GM18520 (cell line): ENCODE data around the gene HADHA.

ENCODE experiments used
- ATAC-seq: cut with Tn5 transposase; IDR thresholded peaks from one replicate; pipeline ENCODE4 v1.9.1; 2021; ENCODE audit not compliant: unreplicated experiment

Gene HADHA

GRCh38 chr2:26245810-26246209 is 1.4 kb upstream of the HADHA start:
- ATAC-seq = peak; percentile 47

DNA sequence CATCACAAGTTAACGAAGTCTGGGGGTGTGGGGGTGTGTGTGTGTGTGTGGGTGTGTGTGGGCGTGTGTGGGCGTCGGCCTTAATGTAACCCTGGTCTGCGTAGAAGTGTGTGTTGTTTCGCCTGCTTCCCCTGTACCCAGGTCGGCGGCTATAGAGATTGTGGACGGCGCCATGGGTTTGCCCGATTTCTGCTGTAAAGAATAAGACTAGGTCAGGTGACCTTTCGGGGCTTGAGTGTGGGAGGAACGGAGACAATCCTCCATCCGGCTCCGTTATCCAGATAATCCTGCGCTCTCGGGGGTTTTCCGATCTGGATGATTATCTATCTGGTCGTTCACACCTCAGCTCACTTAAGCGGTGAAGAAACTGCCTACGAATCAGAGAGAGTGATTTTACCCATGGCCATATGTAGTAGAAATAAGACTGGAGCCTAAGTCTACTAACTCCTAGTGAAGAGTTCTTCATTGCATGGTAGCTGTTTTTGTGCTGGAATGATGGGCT is 850 bp upstream of the HADHA start:
- ATAC-seq = no peak

DNA sequence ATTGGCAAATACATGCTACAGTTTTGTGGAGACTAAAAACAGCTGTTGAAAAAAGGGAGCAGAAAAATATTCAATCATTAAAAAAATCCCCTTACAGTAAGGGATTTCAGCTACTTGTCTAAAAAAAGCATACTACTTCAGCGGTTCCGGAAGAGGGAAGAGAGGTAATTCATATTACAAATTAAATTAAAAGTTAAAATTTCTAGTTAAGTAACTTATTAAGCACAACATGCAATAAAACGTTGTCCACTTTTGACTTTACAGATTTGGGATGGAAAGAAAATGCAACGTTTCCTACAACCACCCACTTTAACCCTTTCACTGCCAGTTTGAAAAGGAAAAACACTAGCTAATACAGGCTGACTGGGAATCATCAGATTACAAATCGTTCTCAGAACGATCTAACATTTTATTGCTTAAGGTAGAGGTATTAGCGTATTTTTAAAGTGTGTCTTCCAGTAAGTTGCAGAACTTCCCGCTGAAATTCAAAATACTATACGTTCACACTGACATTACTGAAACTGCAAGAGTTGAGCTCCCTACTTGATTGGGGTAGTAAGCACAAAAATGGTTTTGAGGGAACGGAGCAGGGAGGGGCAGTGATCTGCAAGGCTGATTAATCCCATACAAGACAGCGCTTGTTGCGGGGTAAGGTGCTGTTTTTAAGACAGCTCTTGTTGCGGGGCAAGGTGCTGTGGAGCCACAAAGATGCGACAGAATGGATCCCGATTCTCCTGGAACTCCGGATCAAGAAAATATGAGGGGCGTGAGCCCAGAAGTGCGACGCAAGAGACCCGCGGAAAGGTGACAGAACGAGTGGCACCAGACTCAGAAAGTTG is 743 bp downstream of the HADHA start:
- ATAC-seq = no peak

- ATAC-seq = no peak
These were observed 2.5 kb downstream of the HADHA start for GRCh38 chr2:26241928-26242436.

DNA sequence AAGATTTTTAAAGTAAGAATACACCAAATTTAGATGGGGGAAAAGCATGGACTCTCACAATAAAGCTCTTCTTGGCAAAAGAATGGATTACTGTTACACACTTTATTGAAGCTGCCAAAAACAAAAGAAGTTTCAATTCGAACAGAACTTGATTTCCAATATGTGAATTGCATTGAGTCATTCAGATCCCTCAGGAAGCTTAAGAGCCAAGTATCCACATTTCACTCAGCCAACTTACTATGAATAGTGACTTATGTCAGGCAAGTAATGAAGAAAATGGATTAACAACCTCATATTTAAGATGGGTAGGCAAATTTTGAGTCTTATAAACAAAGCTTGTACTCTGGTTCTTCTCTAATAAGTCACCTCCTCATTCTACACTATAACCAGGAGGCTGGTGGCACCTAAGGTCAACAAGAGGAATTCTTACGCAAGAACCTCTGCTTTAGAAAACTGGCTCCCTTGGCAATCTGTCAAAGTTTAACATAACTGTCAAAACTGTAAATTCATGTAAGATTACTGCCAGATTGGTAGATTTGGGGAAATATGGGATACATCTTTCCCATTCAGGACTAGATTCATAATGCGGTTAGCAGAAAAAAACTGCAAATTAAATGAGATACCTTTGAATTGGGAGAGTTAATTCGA is 6.0 kb downstream of the HADHA start:
- no peak for ATAC-seq

DNA sequence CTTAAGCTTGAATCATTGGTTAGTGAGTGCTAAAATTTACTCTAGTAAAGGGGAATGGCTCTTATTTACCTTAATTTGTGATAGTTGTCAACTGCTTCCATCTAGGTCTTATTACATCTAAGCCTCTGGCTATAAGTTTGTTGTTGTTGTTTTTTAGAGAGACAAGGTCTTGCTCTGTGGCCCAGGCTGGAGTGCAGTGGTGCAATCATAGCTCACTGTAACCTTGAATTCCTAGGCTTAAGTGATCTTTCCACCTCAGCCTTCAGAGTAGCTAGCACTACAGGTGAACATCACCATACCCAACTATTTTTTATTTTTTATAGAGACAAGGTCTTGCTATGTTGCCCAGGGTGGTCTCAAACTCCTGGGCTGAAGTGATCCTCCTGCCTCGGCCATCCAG is 6.6 kb downstream of the HADHA start:
- no peak for ATAC-seq

DNA sequence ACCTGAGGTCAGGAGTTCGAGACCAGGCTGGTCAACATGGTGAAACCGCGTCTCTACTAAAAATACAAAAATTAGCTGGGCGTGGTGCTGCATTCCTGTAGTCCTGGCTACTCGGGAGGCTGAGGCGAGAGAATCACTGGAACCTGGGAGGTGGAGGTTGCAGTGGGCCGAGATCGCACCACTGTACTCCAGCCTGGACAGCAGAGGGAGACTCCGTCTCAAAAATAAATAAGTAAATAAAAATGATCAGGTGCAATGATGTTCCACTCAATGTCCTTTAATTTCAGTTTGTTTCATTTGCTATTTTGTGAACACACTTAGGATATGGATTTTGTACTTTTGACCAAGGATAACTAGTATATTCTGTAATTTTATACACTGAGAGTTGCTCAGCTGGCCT is 9.3 kb downstream of the HADHA start:
- no peak for ATAC-seq

DNA sequence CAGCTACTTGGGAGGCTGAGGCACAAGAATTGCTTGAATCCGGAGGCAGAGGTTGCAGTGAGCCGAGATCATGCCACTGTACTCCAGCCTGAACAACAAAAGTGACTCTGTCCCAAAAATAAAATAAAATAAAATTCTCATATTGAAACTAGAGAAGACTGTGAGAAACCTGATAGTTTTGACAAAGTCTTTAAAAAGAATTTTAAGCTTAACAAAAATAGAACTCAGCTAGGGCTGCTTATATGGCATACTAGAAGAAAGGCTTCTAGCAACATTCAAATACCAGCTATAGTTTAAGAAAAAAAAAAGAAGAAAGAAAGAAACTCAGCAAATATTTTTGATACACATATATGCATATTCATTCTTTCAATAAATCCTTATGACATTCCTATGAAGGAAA is 13.6 kb downstream of the HADHA start:
- ATAC-seq = no peak

DNA sequence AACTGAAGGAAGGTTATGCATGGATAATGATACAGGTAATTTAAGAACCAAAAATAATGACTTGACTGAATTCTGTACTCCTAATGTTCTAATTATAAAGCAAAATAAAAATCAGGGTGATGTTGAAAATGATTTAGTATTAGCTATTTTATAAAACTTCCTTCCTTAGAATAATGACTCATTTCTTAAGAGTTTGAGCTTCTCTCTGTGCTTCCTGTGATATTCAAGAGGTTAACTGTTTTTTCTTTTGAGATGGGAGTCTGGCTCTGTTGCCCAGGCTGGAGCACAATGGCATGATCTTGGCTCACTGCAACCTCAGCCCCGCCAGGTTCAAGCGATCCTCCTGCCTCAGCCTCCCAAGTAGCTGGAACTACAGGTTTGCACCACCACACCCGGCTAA is 14.8 kb downstream of the HADHA start:
- ATAC-seq = no peak

GRCh38 chr2:26224095-26224494 is 20.3 kb downstream of the HADHA start:
- no peak for ATAC-seq

DNA sequence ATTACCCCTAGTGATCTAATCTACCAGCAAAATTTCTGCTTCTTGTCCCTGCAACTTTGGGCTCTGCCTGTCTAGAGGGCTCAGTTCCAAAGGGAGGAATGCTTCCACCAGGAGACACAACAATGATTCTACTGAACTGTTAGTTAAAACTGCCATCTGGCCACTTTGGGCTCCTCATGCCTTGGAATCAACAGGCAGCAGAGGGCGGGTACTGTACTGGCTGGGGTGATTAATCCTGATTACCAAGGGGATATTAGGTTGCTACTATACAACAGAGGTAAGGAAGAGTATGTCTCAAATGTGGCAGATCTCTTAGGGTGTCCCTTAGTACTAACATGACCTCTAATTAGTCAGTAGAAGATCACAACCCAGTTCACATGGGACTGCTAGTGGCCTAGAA is 21.4 kb downstream of the HADHA start:
- no peak for ATAC-seq

DNA sequence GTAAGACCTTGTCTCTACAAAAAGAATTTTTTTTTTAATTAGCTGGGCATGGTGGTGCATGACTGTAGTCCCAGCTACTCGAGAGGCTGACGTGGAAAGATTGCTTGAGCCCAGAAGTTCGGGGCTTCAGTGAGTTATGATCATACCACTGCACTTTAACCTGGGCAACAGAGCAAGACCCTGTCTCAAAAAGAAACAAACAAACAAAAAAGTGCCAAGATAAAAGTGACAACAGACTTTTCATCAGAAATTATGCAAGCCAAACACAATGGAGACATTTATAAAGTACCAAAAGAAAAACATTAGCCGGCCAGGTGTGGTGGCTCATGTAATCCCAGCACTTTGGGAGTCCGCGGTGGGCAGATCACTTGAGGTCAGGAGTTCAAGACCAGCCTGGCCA is 26.7 kb downstream of the HADHA start:
- ATAC-seq = no peak

DNA sequence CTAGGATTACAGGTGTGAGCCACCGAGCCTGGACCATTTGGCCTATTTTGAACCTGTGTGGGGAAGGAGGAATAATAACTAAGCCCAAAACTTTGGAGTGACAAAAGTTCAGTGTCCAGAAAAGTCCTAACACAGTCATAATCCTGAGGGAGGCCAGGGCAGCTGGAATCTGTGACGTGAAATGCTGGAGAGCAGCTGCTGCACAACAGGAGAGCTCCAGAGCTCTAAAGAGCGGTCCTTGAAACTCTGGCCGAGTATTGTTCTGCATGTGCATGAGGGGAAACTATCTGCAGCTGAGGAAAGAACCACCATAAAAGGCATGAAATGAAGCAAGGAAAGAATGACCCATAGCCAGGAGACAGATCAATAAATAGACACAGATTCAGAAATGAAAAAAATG is 27.8 kb downstream of the HADHA start:
- ATAC-seq = no peak

- ATAC-seq = no peak
These were observed 28.6 kb downstream of the HADHA start for GRCh38 chr2:26215833-26216232.

GRCh38 chr2:26214759-26215158 is 29.7 kb downstream of the HADHA start:
- ATAC-seq = no peak

GRCh38 chr2:26212011-26212410 is 32.4 kb downstream of the HADHA start:
- no peak for ATAC-seq

GRCh38 chr2:26203906-26204305 is 40.5 kb downstream of the HADHA start:
- no peak for ATAC-seq

DNA sequence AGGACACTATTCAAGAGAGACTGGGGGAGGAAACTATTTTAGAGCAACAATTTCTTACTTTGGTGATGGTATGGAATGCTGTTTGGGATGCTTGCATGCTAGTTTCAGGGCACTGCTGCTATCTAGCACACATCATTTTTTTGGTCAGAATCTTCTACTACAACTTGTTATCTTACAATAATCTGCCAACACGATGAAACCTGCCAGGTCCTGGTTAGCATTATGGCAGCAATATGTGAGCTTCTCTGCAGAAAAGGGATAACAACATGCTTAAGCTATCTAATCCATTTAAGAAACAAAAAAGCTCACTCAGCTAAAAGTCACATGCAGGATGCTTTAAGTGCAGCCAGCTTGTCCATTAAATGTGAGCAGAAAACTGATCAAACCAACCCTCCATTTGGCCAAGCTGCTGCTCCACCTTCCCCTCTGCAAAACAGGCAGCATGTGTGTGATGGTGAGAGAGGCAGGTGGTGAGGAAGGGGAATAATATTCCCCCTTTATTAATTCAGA is 41.4 kb downstream of the HADHA start:
- no peak for ATAC-seq

- ATAC-seq = no peak
These were observed 46.9 kb downstream of the HADHA start for GRCh38 chr2:26197516-26197915.

GRCh38 chr2:26196683-26197418 is 47.6 kb downstream of the HADHA start:
- ATAC-seq = no peak
